Lung microvascular endothelial cell (primary cell): ENCODE measurements around the gene RRAGA. TPM values are rescaled to one million over a fixed set of nuclear protein-coding genes. Genes with fewer than 3 reads are reported as not detected.
A peak's percentile ranks its signal among the peaks of the same experiment; 100 is the strongest.
"Not testable (repeated sequence)": the region's sequence is repeated elsewhere in the genome, so short reads cannot be mapped to it uniquely, and the experiment has no call there.

Experiments
- DNase-seq, 2 donors: peaks; one replicate each; pipeline versions ENCODE4 v3.0.0 to v3.0.0-alpha.2; 2010; ENCODE audit warnings: low read depth in 2 of 2
- total RNA-seq: library from RNA; depleted of rRNA; stranded (reverse); fragments of >200 nt; gene quantifications from 2 replicates; pipeline ENCODE4 v1.2.1, GENCODE V29; 2014

Gene RRAGA
- total RNA-seq, 1 donor from 2014 or later = 53.0 TPM

- peak; percentile 6 to 20 for DNase-seq
Observed at GRCh38 chr9:19085295-19085694, 36.1 kb downstream of the RRAGA start.

- DNase-seq = peak in 1 of 2 donors; percentile 43
Observed at GRCh38 chr9:19087106-19088000, 38.1 kb downstream of the RRAGA start.

GRCh38 chr9:19097431-19097830 is 48.2 kb downstream of the RRAGA start:
- DNase-seq = not testable (repeated sequence)

Other genes with a start within 250 kb of the RRAGA start
- gene SAXO1, start 16.2 kb upstream of the RRAGA start, total RNA-seq = under 0.01 TPM in 1 of 2 replicates, not detected in the other
- gene HAUS6, start 53.5 kb downstream of the RRAGA start, total RNA-seq = 9.7 and 10.5 TPM in 2 replicates
- gene PLIN2, start 78.1 kb downstream of the RRAGA start, total RNA-seq = 77.6 and 143 TPM in 2 replicates
- 71.3 and 76.8 TPM in 2 replicates for gene DENND4C, start 181.3 kb downstream of the RRAGA start, total RNA-seq